NCI-H524 (cell line): Measurements from ENCODE around the gene WDFY4.

Experiments used
- DNase-seq, 2 experiments: peaks; one replicate each; lab custom pipeline; 2025; lab: John Stamatoyannopoulos, UW

The WDFY4 gene

DNA sequence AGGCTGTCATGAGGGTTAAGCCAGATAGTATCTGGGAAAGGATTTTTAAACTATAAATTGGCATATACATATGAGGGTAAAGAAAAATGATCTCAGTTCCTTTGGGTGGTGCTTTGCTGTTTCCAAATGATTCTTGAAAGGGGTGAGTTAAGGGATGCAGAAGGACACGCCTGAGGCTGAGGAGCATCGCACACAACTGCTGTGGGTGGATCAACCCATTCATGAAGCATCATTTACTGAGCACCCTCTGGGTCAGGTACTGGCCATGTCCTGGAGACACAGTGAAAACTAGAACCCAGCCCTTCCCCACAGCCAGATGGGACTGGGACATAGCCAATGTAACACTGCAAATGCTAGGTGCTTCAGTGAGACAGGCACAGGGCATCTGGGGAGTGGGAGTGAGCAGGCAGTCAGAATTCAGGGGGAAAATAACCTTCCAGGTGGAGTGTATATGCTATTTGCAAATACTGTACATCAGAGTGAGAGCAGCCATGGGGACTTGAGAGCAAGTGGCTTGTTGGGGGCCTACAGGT is 112.1 kb downstream of the WDFY4 start:
- DNase-seq: no peak

DNA sequence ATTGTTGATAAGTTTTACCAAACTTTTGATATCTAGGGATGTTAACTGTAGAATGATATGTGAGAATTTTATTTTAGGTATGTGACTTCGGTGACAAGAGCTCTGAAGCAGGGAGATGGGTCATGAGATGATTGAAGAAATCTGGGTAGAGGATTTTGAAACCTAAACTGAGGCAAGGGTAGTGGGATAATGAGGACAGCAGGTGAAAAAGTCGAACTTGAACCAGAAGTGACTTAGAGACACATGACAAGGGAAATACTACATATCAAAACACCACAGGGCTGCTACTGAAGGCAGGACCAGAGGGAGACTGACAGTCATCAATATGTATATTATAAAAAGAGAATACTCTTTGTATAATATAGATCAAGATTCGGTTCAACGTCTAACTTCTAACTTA is 113.2 kb downstream of the WDFY4 start:
- DNase-seq: no peak

DNA sequence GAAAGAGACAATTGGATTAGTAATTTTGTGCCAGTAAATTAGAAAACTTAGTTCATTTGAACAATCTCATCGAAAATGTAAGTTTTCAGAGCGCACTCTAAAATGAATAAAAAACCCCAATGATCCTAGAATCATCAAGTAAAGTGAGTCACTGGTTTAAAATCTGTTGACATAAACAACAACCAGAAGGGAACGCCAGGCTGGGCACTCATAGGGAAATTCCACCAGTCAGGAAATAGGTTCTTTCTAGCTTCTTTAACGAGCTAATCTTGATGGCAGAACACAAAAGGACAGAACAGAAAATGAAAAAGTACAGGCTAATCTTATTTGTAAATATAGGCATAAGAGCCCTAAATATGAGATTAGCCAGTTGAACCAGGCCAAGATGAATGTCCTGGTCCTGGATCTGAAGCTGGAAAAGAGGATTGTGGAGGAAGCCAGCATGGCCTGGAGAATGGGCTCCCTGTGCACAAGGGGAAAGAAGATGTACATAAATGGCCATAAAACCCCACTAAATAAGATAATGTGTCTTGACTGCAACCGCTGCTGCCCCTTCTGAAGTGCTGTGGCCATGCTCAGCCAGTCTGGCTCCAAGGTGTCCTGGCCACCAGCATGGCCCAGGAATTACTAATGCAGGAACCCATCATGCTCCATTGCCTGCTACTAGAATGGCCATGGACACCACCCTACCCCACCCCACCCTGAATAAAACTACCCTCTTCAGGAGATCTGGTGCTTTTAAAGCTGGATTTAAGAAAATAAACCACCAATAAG is 114.0 kb downstream of the WDFY4 start:
- DNase-seq: no peak

DNA sequence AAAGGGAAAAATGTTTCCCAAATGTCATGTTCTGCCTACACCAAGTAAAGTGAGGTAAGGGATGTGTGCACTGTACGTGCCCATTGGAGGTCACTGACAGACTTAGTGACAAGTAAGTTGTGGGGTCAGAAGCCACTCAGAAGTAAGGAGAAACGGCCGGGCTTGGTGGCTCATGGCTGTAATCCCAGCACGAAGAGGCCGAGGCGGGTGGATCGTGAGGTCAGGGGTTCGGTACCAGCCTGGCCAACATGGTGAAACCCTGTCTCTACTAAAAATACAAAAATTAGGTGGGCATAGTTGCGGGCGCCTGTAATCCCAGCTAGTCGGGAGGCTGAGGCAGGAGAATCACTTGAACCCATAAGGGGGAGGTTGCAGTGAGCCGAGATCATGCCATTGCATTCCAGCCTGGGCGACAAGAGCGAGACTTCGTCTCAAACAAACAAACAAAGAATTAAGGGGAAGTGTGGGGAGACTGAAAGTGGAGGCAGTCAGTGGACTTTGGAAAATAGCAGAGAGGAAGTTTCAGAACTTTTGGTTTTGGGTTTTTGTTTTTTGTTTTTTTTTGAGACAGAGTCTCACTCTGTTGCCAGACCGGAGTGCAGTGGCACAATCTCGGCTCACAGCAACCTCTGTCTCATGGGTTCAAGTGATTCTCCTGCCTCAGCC is 114.8 kb downstream of the WDFY4 start:
- DNase-seq: no peak

- no peak for DNase-seq
Measured at GRCh38 chr10:48800007-48800675, 115.5 kb downstream of the WDFY4 start.

- DNase-seq: no peak
Measured at GRCh38 chr10:48801001-48801421, 116.3 kb downstream of the WDFY4 start.

DNA sequence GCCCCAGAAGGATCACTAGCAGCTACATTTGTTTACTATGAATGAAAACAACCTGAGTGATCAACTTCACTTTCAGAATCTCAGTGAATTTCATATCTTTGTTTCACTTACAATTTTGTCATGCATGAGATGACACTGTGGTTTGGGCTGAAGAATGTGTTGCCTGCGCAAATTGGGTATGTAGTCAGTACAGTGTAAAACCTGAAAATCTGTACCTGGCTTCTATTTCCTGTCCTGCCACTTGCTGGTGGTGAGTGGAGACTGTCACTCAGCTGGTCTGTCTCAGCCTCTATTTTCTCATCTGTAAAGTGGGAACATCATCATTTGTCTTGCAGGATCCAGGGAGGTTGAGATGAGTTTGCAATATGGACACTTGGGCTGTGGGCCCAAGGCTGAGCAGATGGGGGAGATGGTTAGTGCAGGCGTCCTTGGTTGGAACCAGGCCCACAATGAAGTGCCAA is 118.0 kb downstream of the WDFY4 start:
- no peak for DNase-seq

DNA sequence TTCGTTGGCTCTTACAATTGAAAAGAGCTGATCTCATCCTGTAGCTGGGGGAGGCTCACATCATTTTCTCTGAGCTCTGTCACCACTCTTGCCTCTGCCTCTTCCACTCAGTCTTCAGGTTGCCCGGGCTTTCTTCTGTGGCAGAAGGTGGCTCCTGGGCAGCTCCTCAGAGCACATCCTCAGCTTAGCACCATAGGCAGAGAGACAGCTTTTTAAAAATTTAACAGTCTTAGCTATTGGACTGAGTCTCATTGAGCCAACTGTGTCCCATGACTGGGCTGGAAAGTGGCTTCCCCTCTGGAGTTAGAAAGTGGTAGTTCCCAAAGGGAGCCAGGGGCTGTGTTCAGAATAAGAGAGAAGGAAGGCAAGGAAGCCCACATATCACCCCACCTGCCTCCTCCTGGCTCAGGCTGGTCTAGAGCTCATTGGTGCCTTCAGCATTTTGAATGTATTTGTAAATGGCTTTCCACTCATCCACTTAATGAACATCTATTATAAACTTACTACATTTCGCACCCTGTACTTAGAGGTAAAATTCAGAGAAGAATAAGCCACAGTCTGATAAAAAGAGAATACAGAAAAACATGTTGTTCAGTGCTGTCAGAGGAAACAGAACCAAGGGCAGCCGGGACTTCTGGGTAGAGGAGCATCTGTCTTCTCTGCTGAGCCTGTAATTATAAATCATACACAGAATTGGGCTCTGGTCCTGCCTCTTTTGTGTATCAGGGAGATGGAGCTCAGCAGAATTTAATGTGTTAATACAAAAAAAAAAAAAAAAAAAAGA is 119.3 kb downstream of the WDFY4 start:
- no peak for DNase-seq

GRCh38 chr10:48804740-48805182 is 120.1 kb downstream of the WDFY4 start:
- no peak for DNase-seq

DNA sequence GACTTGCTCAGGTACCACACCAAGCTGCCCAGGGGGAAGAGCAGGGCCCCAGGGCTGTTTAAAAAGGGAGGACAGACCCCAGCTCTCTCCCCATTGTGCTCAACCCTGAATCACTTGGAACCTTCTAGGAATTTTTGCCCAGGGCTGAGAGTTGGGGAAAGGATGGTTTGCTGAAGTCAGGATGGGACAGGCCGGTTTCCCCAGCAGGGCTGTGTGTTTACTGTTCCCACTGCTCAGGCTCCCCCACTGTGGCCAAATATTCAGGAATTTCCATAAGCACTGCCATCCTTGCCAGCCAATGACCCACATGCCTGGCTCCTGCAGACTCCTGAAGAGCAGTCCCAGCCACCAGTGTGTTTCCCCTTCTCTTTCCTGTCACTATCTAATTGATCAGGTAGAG is 120.7 kb downstream of the WDFY4 start:
- DNase-seq: no peak

DNA sequence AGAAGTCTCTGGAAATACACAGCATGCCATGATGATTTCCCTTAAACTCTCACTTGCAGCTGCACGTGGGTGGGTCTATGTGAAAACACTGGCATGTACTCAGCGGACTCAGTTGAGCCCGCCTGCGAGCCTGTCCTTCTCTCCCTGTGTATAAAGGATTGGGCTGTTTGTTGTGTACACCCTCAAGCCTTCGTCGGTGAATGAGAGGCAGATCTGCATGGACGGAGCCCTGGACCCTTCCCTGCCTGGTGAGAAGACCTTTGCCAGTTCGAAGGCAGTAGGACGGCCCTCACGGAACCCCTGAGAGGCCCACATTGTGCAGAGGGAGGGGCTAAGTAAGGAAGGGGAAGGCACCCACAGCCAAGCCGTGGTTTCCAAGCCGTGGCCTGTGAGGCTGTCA is 121.2 kb downstream of the WDFY4 start:
- no peak for DNase-seq

GRCh38 chr10:48806342-48806741 is 121.7 kb downstream of the WDFY4 start:
- no peak for DNase-seq

DNA sequence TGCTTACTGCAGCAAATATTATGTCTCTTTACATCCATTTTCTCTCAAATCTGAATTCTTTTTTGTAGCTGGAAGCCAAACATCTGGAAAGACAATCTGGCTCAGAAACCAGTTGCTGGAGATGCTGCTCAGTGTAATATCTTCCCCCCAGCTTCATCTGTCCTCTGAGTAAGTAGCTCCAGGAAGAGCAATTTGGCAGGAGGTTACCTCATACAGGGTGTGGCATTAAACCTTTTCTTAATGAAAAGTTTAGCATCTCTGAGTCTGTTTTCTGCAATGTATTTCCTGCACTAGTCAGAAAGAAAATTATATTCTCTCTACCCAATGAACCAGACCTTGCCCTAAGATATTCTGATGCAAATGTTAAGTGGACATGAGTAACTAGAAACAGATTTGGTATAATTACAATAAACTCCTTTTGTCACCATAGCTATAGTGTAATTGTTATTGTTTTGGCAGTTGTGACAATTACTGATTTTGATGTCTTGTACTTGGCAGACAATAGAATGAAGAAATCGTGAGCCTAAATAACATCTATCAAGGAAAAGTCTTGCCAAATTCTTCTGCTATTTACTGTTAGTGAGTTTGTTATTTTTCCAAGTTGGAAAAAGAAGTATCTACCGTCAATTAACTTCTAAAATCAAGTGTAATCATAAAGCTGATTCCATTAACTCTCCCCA is 123.3 kb downstream of the WDFY4 start:
- DNase-seq: no peak

DNA sequence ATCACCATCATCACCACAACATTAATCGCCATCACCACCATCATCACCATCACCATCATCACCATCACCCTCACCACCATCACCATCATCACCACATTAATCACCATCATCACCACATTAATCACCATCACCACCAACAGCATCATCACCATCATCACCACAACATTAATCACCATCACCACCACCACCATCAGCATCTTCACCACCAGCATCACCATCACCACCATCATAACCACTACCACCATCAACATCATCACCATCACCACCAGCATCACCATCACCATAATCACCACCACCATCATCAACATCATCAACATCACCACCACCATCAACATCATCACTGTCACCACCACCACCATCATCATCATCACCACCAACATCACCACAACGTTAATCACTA is 124.6 kb downstream of the WDFY4 start:
- no peak for DNase-seq

DNA sequence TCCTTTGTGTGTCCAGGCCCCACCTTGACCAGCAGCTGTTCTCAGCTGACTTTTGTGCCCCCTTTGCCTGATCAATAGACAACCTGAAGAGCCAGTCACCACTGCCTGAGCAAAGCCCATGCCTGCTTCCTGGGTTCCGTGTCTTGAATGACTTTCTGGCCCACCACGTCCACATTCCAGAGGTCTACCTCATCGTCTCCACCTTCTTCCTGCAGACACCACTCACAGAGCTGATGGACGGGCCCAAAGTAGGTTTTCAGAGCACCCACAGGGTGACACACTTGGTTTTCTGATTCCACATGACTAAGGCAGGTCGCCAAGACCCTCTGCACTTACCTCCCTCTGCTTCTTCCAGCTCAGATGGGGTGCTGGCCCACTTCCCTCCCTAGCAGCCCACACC is 126.8 kb downstream of the WDFY4 start:
- no peak for DNase-seq

- DNase-seq: no peak
Measured at GRCh38 chr10:48811917-48812316, 127.2 kb downstream of the WDFY4 start.

GRCh38 chr10:48813291-48813690 is 128.6 kb downstream of the WDFY4 start:
- no peak for DNase-seq

DNA sequence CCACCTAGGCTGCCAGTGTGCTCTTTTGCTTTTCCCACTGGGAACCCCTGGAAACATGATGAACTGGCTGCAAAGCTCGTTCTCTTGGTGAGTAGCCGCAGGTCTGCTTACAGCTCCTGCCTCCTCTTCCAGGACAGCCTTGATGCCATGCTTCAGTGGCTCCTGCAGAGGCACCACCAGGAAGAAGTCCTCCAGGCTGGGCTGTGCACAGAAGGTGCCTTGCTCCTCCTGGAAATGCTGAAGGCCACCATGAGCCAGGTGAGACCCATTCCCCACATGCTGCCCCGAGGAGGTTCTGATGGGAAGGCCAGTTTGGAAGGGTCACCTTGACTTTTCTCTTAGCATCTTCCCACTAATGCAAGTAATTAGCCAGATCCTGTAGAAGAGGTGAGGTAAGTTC is 129.2 kb downstream of the WDFY4 start:
- DNase-seq: no peak

DNA sequence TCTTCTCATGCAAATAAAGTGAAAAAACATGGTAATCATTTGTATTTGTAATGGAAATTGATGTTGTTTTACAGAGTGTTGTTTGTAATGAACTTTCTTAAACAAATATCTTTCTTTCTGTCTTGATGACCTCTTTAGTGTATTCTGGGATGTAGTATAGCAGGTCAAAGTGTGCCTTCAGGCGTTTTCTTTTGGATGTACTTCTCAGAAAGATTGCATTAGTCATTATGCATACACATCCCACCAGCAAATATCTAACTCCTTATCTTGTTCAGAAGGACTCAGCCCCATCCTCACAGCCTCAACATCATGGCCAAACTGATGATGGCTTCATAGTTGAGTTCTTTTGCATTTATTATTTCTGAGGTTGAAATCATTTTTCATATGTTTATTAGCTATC is 130.3 kb downstream of the WDFY4 start:
- no peak for DNase-seq

DNA sequence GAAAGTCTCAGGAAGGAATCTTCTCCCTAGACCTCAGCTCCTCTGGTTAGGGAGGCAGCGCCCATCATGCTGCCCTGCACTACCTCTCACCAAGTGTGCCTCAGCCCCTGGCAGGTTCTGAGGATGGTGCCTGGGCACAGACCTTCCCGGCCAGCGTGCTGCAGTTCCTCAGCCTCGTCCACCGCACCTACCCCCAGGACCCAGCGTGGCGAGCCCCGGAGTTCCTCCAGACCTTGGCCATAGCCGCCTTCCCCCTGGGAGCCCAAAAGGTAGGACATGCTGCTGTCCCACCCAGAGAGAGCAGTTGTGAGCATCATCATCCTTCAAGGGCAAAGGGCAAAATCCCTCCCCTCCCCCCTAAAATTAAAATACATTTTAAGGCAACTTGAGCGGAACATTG is 132.5 kb downstream of the WDFY4 start:
- DNase-seq: no peak

DNA sequence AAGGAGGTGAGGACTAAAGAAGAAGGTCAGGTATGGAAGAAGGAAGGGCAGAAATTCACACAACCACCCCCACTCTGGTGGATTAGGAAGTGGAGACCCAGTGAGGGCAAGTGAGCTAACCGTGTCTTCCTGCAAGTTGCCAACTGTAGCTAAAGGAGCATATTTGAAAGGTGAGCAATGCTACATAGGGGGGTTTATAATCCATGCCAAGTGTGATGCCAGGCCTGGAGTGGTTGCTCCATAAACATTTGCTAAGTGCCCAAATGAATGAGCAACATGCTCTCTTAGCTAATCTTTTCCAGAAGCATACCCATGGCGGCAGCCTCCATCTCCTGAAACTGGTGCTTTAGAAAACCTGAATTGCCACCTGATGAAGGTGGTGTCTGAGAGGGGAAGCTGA is 133.4 kb downstream of the WDFY4 start:
- no peak for DNase-seq
